Inferior parietal cortex (tissue), 1 donor: ENCODE measurements around the gene MRPL54.

Experiments used
- DNase-seq: peaks from one replicate; pipeline ENCODE4 v3.0.0-alpha.2; 2016; ENCODE audit errors: extremely low spot score

The MRPL54 gene

GRCh38 chr19:3762501-3763459 is at the start of gene MRPL54:
Gene MRPL54, plus strand, starts transcription at chr19:3762682. Its CDS starts 19 bp downstream, at chr19:3762701.
- DNase-seq = peak; percentile 99

- DNase-seq = no peak
Measured at GRCh38 chr19:3716147-3716668, 46.3 kb upstream of the MRPL54 start.

GRCh38 chr19:3719868-3720267 is 42.6 kb upstream of the MRPL54 start:
- DNase-seq = no peak

- DNase-seq = no peak
Measured at GRCh38 chr19:3720349-3720917, 42.0 kb upstream of the MRPL54 start.

DNA sequence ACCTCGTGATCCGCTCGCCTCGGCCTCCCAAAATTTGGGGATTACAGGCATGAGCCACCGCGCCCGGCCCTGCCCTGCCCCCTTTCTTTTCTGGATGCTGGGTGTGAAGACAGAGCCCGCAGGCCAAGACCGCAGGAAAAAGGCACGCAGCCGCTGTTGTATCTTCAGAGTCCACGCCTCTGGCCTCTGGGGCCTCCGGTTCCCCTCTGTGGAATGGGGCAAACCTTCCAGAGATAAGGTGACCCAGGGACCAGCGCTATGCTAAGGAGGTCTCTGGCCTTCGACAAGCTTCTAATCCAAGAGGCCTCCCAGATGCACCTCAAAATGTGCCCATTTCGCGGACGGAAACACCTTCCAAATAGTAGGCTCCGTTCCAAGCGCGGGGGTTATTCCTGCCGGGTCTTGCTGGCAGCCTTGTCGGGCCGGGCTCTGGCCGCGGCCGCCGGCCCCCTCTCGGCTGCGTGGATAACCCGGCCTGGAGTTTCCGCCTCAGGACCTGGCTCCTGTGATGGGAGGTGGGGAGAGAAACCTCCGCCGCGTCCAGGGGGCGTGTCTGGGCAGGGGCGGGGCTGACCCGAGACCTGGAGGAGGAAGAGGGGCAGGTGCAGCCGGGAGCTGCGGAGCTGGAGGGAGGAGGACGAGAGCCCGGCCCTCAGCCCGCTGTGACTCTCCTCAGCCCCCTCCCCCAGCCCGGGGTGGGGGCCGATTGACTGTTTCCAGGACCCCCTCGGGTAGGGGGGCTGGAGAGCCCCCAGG is 41.2 kb upstream of the MRPL54 start:
- DNase-seq = peak; percentile 54

GRCh38 chr19:3721887-3722442 is 40.5 kb upstream of the MRPL54 start:
- DNase-seq = no peak

DNA sequence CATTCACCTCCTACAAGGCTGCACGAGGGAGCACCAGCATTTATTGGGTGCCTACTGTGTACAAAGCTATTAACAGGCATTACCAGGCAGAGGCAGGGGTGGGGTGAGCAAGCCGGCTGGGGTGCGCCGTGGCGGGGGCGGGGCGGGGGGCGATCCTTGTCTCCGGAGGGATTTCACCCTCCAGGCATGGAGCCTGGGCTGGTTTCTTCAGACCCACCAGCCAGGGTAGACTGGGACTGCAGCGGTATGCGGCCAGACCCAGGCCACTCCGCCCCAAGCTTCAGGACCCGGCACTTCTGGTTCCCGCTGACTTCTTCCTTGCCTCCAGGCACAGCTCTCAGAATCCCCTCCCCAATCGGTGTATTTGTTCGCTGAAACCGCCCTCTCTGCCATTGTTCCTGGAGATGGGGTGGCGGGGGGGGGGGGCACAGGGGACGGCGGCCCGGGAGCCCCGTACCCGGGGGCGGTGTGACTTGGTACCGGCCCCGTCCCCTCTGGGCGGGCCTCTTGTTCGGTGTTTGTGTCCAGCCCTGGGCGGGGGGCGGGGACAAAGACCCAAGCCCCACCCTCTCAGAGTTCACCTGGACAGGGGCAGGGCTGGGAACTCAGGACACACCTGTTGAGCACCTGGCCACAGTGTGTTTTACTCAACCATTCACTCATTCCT is 39.9 kb upstream of the MRPL54 start:
- DNase-seq = no peak

- DNase-seq = no peak
Measured at GRCh38 chr19:3723110-3723488, 39.4 kb upstream of the MRPL54 start.

DNA sequence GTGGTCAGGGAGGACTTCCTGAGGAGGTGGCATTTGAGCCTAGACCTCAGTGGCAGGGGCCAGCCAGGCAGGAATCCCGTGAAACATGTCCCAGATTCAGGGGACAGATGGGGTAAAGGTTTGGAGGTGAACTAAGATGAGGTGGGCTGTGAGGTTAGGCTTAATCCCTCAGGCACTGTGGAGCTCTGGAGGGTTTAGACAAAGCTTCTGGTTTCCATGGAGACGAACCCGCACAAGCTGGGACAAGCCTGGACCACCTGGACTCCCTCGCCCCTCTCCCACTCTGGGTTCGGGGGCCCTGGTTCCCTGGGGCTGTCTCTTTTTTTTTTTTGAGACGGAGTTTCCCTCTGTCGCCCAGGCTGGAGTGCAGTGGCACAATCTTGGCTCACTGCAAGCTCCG is 38.6 kb upstream of the MRPL54 start:
- no peak for DNase-seq

DNA sequence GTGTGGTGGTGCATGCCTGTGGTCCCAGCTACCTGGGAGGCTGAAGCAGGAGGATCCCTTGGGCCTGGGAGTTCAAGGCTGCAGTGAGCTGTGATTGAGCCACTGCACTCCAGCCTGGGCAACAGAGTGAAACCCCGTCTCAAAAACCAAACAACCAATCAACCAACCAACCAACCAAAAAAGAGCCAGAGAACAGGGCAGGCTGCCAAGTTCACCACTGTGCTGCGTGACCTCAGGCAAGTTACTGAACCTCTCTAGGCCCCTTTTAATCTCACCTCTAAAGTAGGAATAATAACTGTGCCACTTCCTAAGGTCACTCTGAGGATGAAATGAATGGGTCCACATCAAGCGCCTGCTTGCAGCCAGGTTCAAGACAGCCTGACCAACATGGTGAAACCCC is 37.4 kb upstream of the MRPL54 start:
- DNase-seq = no peak

DNA sequence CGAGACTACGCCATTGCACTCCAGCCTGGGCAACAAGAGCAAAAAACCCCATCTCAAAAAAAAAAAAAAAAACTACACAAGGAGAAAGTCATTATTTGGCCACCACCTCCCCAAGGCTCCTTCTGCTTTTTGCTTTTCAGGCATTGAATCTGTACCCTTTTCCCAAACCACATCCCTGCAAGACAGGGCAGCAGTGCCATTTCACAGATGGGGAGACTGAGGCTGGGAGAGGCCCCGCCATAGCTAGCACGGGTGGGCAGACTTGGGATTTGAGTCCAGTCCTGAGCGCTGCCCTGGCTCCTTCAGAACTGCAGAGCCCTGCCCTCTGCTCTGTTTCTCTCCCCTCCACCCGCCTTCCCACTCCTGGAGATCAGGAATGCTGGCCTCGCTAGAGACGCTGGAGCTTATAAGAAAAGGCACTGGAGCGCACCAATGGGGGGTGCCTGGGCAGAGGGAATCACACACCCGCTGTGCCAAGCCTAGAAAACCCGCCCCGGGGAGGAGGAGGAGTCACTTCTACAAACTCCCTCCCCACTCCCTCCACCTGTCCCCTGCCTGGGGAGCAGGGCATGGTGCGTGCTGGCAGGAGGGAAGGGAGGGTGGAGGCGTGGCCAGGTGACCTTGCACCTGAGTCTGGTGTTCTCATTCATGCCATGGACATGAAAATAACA is 36.7 kb upstream of the MRPL54 start:
- no peak for DNase-seq

DNA sequence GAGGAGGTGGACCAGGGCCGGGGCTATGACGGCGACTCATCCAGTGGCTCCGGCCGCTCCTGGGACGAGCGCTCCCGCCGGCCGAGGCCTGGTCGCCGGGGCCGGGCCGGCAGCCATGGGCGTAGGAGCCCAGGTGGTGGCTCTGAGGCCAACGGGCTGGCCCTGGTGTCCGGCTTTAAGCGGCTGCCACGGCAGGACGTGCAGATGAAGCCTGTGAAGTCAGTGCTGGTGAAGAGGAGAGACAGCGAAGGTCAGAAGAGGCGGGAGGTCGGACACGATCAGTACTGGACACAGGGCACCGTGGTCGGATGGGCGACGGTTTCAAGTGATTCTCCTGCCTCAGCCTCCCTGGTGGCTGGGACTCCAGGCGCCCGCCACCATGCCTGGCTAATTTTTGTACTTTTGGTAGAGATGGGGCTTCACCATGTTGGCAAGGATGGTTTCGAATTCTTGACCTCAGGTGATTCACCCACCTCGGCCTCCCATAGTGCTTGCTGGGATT is 32.0 kb upstream of the MRPL54 start:
- DNase-seq = no peak

GRCh38 chr19:3732108-3732507 is 30.4 kb upstream of the MRPL54 start:
- no peak for DNase-seq

GRCh38 chr19:3733549-3734309 is 28.8 kb upstream of the MRPL54 start:
- no peak for DNase-seq

GRCh38 chr19:3734310-3734600 is 28.2 kb upstream of the MRPL54 start:
- DNase-seq = no peak

DNA sequence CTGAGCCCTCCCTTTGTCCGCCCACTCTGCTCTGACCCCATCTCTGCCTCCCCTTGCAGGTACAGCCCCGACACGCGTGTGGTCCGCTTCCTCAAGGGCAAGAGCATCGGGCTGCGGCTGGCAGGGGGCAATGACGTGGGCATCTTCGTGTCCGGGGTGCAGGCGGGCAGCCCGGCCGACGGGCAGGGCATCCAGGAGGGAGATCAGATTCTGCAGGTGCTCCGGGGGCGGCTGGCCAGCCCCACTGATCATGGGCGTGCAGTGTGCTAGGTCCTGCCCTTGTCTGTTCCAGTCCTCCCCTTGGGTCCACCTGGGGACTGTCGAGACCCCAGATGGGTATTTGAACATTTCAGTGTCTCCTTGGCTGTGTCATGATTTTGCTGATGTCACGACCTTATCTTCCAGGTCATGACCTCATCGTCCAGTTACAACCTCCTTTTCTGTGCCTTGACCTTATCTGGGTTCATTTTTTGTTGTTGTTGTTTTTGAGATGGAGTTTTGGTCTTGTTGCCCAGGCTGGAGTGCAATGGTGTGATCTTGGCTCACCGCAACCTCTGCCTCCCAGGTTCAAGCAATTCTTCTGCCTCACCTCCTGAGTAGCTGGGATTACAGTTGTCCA is 26.3 kb upstream of the MRPL54 start:
- no peak for DNase-seq

DNA sequence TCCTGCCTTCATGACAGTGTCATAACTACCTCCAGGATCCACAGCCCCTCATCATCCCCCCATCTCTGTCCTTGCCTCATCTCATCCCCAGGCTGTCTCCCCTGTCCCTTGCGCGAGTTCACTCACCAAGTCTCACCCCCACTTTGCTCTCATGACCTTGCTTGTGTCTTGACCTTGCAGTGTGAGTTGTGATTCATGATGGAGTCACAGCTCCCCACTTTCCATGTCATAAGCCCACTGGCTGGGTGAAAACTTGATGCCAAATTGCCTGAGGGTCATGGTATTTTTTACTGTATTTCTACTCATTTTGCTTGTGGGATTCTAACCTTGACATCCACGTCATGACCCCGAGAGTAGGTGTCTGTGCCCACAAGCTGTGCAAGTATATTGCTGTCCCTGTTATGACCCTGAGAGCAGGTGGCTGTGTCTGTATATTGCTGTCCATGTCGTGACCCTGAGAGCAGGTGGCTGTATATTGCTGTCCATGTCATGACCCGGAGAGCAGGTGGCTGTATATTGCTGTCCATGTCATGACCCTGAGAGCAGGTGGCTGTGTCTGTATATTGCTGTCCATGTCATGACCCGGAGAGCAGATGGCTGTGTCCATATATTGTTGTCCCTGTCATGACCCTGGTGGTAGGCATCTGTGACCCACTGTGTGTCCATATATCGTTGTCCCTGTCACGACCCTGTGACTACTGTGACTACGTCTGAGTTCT is 24.8 kb upstream of the MRPL54 start:
- DNase-seq = no peak

DNA sequence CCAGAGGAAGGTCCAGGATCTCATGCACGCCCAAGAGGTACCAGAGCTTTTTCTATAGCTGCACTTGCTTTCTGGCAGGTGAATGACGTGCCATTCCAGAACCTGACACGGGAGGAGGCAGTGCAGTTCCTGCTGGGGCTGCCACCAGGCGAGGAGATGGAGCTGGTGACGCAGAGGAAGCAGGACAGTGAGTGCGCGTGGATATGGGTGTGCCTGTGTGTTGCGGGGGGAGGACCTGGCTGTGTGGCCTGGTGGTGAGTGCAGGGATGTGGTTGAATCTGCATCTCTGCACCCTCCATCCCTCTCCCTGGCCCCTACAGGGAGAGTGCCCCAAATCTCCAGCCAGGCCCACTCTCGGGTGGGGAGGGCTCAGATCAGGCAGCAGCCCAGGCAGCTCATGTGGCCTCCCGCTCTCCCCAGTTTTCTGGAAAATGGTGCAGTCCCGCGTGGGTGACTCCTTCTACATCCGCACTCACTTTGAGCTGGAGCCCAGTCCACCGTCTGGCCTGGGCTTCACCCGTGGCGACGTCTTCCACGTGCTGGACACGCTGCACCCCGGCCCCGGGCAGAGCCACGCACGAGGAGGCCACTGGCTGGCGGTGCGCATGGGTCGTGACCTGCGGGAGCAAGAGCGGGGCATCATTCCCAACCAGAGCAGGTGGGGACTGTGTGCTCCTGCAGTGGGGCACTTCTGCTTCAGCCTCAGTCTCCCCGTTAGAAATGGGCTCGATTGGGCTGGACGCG is 23.8 kb upstream of the MRPL54 start:
- DNase-seq = no peak
